Erythroblast (primary cell): ENCODE measurements around the gene TMEM89.

ENCODE experiments used
- GATA1 ChIP-seq: IDR thresholded peaks from 2 replicates; pipeline ENCODE4 v1.6.1; 2011; ENCODE audit warnings: low read depth, mild to moderate bottlenecking, control low read depth, low read length, moderate library complexity
- POLR2A ChIP-seq: IDR thresholded peaks from 2 replicates; pipeline ENCODE4 v1.6.1; 2011; ENCODE audit warnings: mild to moderate bottlenecking, low read length

DNA sequence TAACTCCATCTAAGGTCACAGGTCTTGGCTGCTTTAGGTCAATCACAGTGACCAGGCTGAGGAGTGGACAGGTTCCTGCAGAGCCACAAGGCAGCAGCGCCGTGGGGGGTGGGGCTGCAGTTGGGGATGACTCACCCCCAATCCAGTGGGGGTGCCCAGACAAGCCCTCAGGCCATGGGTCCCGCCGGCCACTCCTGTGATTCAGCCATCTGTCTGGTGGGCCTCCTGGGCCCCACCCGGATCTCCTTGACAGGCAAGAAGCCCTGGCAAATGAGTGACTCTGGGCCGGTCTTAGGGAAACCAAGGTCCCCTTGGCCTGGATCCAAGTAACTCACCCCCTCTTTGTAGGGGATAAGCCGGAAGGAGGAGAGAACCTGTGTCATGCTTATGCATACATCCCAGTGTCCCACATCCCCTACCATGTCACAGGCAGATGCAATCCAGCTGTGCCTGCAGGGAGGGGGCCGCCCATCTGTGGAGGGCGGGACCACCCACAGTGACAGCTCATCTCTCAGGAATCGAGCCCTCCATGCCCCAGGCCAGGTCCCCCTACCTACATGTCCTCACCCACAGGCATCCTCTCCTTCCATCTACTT, 25.9 kb downstream of the TMEM89 start:
- TF ChIP-seq POLR2A (no peak), GATA1 (no peak)
